Stimulated activated naive CD8-positive, alpha-beta T cell treated with anti-CD3 and anti-CD28 coated beads, Interleukin-15, amount 100 ng/mL, for 72 hours (primary cell): Measurements from ENCODE around the gene MGAT1.

Experiments
- ATAC-seq: fragments of 150-1000 bp; cut with Tn5 transposase; 2 replicates; pipeline ENCODE4 v1.10.0; 2021; ENCODE audit warnings: mild to moderate bottlenecking, moderate library complexity
- DNase-seq, 2 donors: peaks; one replicate each; pipeline ENCODE4 v3.0.0; 2021 to 2022
- H3K27ac Mint-ChIP-seq, 2 donors: one replicate each; pipeline ENCODE4 v1.8.0; 2022; ENCODE audit warnings: mild to moderate bottlenecking in 2 of 2, mixed read lengths in 2 of 2, moderate library complexity in 2 of 2
- H3K27me3 Mint-ChIP-seq: one replicate; pipeline ENCODE4 v1.8.0; 2022; ENCODE audit warnings: mixed read lengths
- H3K4me1 Mint-ChIP-seq: one replicate; pipeline ENCODE4 v1.8.0; 2022; ENCODE audit warnings: mild to moderate bottlenecking, mixed read lengths
- H3K4me3 Mint-ChIP-seq, 2 donors: one replicate each; pipeline ENCODE4 v1.8.0; 2022; ENCODE audit warnings: mild to moderate bottlenecking in 2 of 2, mixed read lengths in 2 of 2, moderate library complexity in 1 of 2
- H3K9me3 Mint-ChIP-seq, 2 donors: one replicate each; pipeline ENCODE4 v1.8.0; 2022; ENCODE audit warnings: mixed read lengths in 2 of 2

The MGAT1 gene

GRCh38 chr5:180815293-180815917 is 12.8 kb upstream of the MGAT1 start:
- H3K27me3 Mint-ChIP-seq = no peaks in the 10 kb centered on the region
- peaks cover 72% of the 10 kb centered on the region for H3K4me1 Mint-ChIP-seq
- H3K9me3 Mint-ChIP-seq = no peaks in the 10 kb centered on the region
- ATAC-seq (no peak), DNase-seq (no peak)
- H3K4me3 Mint-ChIP-seq = no peak overlapping the region
- no peak overlapping the region for H3K27ac Mint-ChIP-seq

GRCh38 chr5:180813420-180813819 is 10.8 kb upstream of the MGAT1 start:
- H3K4me1 Mint-ChIP-seq = peaks cover 68% of the 10 kb centered on the region
- H3K27ac Mint-ChIP-seq = no peak overlapping the region
- DNase-seq (no peak), ATAC-seq (no peak)
- H3K27me3 Mint-ChIP-seq = no peaks in the 10 kb centered on the region
- H3K4me3 Mint-ChIP-seq = no peak overlapping the region
- no peaks in the 10 kb centered on the region for H3K9me3 Mint-ChIP-seq

DNA sequence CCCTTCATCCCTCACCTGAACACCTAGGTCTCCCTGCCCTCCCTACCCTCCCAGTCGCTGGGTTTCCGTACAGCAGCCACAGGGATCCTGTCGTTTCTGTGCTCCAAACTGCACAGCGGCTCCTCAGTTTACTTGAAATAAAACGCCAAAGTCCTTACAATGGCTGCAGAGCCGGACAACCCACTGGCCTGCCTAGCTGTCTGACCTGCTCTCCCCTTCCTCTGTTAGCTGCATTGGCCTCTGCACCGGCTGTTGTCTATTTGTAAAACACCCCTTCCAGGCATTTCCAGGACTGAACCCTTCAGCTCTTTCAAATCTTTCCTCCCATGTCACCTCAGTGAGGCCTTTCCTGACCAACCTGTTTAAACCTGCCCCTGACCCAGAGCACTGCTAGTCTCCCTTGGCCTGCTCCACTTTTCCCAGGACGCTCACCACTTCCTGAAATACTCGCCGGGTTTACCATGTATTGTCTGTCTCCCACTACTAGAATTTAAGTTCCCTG is 9.1 kb upstream of the MGAT1 start:
- ATAC-seq (no peak), DNase-seq (peak in 1 of 2 donors; percentile 10)
- Mint-ChIP-seq H3K4me3 (peak overlapping the region; percentile 70 to 91), H3K4me1 (peaks cover 68% of the 10 kb centered on the region), H3K27ac (peak overlapping the region in 1 of 2 donors; percentile 2), H3K27me3 (no peaks in the 10 kb centered on the region), H3K9me3 (no peaks in the 10 kb centered on the region)

GRCh38 chr5:180810959-180811622 is 8.5 kb upstream of the MGAT1 start:
- Mint-ChIP-seq H3K9me3 (no peaks in the 10 kb centered on the region), H3K4me1 (peaks cover 70% of the 10 kb centered on the region), H3K27me3 (no peaks in the 10 kb centered on the region), H3K27ac (peak overlapping the region; percentile 94 to 96), H3K4me3 (peak overlapping the region; percentile 70 to 91)
- ATAC-seq = no peak
- DNase-seq = peak in 1 of 2 donors; percentile 7

DNA sequence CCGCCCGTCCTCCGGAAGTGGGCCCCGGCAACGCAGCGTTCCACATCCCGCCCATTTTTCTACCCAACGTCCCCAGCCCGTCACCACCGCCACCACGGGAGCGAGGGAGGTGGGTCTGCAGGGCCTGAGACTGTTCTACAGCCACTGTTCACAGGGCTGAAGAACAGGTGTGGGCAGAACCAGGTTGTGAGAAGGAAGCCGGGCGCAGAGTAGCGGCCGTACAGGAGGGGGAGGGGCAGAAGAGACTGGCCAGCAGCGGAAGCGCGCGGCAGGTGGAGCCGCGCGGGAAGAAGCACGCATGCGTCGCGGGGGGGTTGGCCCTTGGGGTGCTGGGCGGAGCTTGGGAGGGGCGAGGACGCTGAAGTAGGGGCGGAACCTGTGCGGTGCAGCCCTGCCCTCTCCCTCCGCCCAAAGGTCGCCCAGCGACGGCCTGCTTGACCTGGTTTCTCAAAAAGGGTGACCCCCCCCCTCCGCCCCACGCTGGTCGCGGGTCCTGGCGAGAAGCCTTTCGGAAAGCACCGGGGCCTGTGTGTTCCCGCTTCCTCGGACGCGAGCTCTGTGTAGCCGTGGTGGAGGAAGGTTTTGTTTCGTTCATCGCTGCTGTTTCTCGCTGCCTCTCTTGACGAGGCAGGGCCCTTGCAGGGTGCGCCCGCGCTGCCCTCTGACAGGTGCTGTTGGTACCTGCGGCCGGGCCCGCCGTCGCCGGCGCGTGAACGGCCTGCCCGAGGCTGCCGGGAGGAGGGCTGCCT is 7.8 kb upstream of the MGAT1 start:
- Mint-ChIP-seq H3K4me1 (peaks cover 73% of the 10 kb centered on the region), H3K27ac (peak overlapping the region; percentile 100), H3K9me3 (no peaks in the 10 kb centered on the region), H3K27me3 (no peaks in the 10 kb centered on the region), H3K4me3 (peak overlapping the region; percentile 70 to 86)
- peak; percentile 95 to 96 for DNase-seq
- ATAC-seq = peak; percentile 81

DNA sequence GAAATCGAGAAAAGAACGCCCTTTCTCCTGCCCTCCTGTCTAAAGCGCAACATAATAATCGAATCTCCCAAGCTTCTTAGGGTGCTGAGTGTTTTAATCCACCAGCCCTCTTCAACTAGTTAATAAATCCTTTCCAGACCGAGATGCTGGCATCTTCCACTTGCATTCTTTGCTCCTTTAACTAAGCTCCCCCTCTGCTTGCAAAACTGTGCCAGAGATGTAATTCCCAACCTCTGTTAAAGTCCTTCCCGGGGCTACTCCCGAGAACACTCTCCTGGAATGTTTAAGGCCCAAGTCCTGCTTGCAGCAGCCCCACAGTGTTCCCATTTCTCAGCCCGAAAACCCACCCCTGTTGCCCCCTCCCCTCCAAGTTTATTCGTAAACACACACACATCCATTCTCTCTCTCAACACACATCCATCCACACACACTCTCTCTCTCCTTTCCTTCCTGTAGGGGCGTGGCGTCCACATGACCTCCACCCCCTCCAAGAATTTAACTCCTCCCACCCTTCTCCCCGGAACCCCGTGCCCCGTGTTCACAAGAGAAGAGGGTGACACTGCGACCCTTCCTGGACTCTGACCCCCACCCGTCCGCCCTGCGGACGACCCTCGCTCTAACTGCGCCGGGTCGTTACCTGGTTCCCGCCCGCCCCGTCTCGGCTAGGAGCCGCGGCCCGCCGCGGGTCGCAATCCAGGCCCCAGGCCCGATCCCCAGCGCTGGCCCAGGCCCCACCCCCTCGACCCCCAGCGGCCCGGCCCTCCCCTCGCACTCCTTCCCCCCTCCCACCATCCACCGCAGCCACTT is 7.0 kb upstream of the MGAT1 start:
- peak; percentile 83 for ATAC-seq
- Mint-ChIP-seq H3K27me3 (no peaks in the 10 kb centered on the region), H3K4me1 (peaks cover 73% of the 10 kb centered on the region), H3K9me3 (no peaks in the 10 kb centered on the region), H3K27ac (peak overlapping the region; percentile 100), H3K4me3 (peak overlapping the region; percentile 70 to 86)
- peak; percentile 93 to 94 for DNase-seq

DNA sequence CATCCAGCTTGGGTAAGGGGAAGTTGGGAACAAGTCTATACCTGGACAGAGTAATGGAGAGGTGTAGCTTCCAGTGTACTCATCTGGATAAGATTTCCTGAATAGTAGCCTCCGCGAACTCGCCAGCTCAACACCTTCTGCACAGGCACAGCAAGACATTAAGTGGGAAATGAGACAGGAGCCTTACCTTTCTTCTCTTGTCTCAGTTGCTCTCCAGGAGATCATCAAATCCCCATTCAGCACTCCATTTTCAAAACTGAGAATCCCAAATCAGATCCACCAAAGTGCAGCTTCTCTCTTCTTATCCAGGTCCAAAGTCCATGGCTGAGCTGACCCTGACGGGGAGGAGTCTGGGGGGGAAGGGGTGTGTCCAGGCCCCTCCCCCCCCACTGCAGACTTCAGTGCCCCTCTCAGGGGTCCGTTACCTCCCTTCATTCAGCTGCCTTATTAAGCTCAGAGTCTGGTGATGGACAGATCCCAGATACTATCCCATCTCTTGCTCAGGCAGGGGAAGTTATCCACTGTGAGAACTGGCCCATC is 5.9 kb upstream of the MGAT1 start:
- DNase-seq = peak in 1 of 2 donors; percentile 9
- ATAC-seq = no peak

GRCh38 chr5:180807654-180808414 is 5.2 kb upstream of the MGAT1 start:
- DNase-seq = peak in 1 of 2 donors; percentile 7
- H3K27me3 Mint-ChIP-seq = no peaks in the 10 kb centered on the region
- no peaks in the 10 kb centered on the region for H3K9me3 Mint-ChIP-seq
- peak overlapping the region; percentile 88 to 94 for H3K27ac Mint-ChIP-seq
- H3K4me3 Mint-ChIP-seq = peak overlapping the region; percentile 86 to 88
- no peak for ATAC-seq
- H3K4me1 Mint-ChIP-seq = peaks cover 68% of the 10 kb centered on the region

More for the DNA sequence above, 5.9 kb upstream of the MGAT1 start:
- H3K9me3 Mint-ChIP-seq = no peaks in the 10 kb centered on the region
- H3K4me3 Mint-ChIP-seq = peak overlapping the region; percentile 86 to 88
- no peaks in the 10 kb centered on the region for H3K27me3 Mint-ChIP-seq
- H3K4me1 Mint-ChIP-seq = peaks cover 73% of the 10 kb centered on the region
- H3K27ac Mint-ChIP-seq = peak overlapping the region; percentile 88

GRCh38 chr5:180807046-180807445 is 4.4 kb upstream of the MGAT1 start:
- peak overlapping the region; percentile 88 to 94 for H3K27ac Mint-ChIP-seq
- no peaks in the 10 kb centered on the region for H3K9me3 Mint-ChIP-seq
- H3K4me1 Mint-ChIP-seq = peaks cover 66% of the 10 kb centered on the region
- H3K27me3 Mint-ChIP-seq = no peaks in the 10 kb centered on the region
- ATAC-seq (no peak), DNase-seq (peak in 1 of 2 donors; percentile 9)
- peak overlapping the region; percentile 86 to 88 for H3K4me3 Mint-ChIP-seq

DNA sequence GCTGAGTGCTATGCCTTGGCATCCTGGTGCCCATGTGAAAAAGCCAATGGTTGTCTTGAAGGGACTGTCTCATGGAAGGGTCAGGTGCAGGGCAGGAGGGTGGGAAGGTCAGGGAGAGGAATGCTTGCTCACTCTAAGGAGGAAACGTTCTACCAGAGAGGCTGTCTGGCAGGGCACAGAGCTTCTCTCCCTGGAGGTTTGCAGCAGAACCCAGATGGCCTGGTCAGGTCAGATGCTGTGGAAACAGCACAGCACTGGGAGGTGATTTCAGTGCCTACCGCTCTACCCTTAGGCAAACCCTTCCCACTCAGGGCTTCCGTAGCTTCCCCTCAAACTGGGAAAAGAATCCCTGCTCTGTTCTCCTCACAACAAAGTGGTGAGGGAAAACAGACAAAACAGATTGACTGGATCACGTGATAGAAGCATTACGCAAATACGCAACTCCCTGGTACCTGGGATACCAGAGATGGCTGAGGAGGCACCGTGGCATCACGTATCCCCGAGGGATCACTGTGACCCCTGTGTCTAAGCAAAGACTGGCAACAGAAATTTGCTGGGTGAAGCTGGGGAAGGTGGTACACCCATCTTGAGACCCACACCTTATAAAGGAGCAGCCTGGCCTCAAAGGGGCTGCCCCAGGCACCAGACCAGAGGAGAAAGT is 3.9 kb upstream of the MGAT1 start:
- DNase-seq = peak in 1 of 2 donors; percentile 12
- H3K27me3 Mint-ChIP-seq = no peaks in the 10 kb centered on the region
- H3K4me3 Mint-ChIP-seq = peak overlapping the region; percentile 86 to 88
- H3K9me3 Mint-ChIP-seq = no peaks in the 10 kb centered on the region
- peak overlapping the region; percentile 88 to 94 for H3K27ac Mint-ChIP-seq
- no peak for ATAC-seq
- H3K4me1 Mint-ChIP-seq = peaks cover 66% of the 10 kb centered on the region

DNA sequence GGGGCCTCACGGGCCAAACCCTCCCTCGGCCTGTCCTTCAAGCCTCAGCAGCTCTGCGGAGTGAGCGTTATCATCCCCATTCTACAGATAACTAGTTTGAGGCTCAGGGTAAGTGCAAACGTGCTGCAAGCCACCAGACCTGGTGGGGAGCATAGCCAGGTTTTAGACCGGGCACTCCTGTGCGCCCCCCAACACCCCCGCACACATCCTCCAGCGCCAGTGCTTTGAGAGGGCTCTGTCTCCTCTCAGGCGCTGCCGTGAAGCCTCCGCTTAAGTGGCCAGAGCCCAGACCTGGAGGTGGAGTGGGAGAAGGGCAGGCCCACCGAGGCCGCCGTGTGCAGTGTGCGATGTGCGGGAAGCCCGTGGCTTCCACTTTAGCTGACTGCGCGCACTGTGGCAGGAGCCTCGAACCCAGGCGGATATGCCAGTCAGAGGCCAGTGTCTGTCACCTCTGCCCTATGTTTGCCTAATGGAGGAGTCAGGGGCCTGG is 1.6 kb upstream of the MGAT1 start:
- Mint-ChIP-seq H3K27me3 (no peaks in the 10 kb centered on the region), H3K9me3 (no peaks in the 10 kb centered on the region), H3K27ac (peak overlapping the region; percentile 91), H3K4me3 (peak overlapping the region; percentile 86 to 88), H3K4me1 (peaks cover 85% of the 10 kb centered on the region)
- DNase-seq = peak in 1 of 2 donors; percentile 36
- ATAC-seq = peak; percentile 18

DNA sequence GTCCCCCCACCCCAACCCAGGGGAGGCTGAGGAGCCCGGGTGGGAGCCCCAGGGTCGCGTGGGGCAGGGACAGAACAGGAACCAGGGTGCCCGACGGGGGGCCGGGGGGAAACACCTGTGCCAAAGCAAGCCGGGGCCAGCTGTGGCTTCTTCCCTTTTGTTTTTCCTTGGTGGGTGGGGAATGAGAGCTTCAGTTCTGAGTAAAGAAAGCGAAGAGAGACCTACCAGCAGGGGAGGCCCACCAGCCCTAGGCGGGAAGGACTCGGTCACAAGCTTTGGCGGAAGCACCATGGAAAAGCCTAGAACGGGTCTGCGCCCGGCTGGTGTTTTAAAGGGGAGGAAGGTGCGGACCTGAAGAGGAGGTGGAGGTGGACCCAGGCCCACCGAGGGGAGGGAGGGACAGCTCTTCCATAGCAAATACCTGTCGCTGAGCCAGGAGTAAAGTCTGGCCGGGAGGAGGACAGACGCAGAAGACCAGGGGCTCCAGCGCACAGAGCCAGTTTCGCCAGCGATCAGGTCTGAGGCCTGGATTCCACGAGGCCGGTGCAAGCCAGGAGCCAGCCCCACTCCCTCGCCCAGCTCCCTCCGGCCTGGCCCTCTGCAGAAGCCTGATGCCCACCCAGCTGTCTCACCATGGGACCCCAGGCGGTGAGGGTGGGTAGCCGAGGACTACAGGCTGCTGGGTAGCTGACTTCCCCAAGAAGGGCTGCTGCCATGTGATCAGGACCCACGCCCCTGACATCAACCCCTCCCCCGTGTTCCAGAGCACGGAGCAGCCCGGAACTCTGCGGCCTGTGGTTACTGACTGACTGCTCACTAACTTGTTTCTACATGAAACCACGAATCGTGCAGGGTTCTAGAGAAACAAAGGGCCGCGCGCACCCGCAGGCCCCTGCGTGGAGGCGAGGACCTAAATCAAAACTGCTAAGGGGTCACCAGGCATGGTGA is 849 bp upstream of the MGAT1 start:
- H3K27ac Mint-ChIP-seq = peak overlapping the region; percentile 91 to 93
- peaks cover 86% of the 10 kb centered on the region for H3K4me1 Mint-ChIP-seq
- ATAC-seq (peak; percentile 83), DNase-seq (peak; percentile 84 to 90)
- no peaks in the 10 kb centered on the region for H3K9me3 Mint-ChIP-seq
- no peaks in the 10 kb centered on the region for H3K27me3 Mint-ChIP-seq
- peak overlapping the region; percentile 86 to 88 for H3K4me3 Mint-ChIP-seq
